GM18858 (cell line): Measurements from ENCODE around the gene KHDRBS2.
"Not testable (repeated sequence)": the region's sequence is repeated elsewhere in the genome, so short reads cannot be mapped to it uniquely, and the experiment has no call there.

Experiments
- ATAC-seq: cut with Tn5 transposase; IDR thresholded peaks from one replicate; pipeline ENCODE4 v1.9.1; 2021; ENCODE audit not compliant: unreplicated experiment

Gene KHDRBS2

DNA sequence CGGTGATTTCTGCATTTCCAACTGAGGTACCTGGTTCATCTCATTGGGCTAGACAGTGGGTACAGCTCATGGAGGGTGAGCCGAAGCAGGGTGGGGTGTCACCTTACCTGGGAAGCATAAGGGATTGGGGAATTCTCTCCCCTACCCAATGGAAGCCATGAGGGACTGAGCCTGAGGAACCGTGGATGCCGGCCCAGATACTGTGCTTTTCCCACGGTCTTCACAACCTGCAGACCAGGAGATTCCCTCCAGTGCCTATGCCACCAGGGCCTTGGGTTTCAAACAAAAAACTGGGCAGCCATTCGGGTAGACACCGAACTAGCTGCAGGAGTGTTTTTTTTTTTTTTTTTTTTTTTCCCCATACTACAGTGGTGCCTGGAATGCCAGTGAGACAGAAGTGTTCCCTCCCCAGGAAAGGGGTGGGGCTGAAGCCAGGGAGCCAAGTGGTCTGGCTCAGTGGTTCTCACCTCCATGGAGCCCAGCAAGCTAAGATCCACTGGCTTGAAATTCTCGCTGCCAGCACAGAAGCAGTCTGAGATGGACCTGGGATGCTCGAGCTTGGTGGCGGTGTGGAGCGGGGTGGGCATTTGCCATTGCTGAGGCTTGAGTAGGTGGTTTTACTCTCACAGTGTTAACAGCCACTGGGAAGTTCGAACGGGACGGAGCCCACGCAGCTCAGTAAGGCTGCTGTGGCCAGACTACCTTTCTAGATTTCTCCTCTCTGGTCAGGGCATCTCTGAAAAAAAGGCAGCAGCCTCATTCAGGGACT, 416.2 kb downstream of the KHDRBS2 start:
- ATAC-seq, result no peak

DNA sequence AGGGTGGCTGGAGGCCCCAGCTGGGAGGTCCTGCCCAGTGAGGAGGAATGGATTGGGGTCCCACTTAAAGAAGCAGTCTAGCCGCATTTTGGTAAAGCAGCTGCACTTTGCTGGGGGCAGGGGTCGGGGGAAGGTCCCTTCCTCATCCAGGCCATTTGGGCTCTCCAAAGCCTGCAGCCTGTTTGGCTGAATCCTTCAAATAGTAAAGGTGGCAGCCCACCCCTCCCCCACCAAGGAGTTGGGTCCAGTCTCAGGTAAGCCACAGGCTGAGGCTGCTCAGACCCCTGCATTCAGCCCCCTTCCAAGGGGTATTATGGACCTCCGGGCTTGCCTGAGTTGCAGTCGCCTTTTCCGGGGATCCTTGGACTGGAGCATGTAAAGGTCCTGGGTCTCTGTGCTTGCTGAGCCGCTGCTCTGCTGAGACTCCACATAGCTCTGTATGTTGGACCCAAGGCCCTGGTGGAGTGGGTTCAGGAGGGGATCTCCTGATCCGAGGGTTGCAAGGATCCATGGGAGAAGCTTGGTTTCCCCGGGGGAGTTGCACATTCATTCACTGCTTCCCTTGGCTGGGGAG, 417.4 kb downstream of the KHDRBS2 start:
- no peak for ATAC-seq

DNA sequence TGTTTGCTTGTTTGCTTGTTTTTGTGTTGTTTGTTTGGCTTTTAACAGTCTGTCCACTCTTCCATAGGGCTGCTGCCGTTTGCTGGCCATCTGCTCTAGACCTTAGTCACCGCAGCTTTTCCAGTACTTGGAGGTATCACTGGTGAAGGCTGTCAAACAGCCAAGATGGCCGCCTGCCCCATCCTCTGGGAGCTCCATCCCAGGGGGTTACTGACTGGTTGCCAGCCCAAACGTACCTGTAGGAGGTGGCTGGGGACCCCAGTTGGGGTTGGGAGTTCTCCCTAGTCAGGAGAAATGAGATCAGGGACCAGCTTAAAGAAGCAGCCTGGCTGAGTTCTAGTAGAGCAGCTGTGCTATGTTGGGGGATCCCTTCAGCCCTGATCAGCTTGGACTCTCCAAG, 418.4 kb downstream of the KHDRBS2 start:
- ATAC-seq, result no peak

DNA sequence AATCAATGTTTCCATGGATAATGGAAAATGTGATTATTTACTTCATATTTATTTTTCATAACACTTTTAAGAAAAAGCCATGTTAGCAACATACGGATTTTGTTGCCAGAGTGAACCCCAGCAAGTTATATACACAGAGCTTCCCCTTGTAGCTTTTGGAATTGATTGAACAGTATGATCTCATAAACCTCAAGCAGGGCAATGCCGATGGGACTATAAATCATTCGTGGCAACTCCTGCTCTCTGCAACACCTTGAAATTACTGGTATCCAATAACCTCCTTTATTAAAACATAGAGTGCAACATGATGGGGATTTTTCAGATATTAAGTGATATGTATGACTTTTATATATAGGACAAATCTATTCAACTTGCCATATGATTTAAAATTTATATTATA, 428.5 kb downstream of the KHDRBS2 start:
- no peak for ATAC-seq

DNA sequence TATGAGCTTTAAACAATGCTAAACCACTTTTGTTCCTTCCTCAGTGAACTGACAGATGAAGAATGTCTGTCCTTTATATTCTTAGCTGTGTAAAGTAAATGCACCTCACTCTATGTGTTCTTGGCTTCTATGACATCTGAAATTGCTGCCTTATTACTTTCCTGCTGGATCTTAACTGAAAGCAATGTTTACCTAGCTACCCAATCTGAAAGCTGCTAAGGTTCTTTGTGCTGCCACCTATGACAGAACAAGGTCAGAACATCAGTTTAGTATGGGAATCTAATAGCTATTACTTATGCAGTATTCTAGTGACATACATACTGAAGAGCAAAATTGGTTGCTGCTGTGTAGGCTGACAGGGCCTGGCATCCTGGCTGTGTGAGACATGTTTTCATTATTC, 444.1 kb downstream of the KHDRBS2 start:
- no peak for ATAC-seq

DNA sequence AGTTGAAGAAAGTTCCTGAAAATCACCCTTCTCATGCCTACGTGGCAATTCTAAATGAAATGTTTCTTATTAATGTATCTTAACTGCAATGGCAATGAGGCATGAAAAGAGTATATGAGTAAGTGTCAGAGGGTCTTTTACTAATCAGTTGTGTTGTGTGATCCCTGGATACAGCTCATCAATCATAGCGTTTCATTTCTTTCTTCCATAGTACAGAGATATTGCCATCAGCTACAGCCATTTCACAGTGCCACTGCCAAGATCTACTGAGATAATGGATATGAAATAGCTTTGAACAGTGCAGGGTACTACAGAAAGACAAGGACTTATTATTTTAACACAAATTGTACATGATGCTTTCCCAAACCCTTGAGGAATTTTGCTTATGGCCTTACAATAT, 450.8 kb downstream of the KHDRBS2 start:
- ATAC-seq, result no peak

DNA sequence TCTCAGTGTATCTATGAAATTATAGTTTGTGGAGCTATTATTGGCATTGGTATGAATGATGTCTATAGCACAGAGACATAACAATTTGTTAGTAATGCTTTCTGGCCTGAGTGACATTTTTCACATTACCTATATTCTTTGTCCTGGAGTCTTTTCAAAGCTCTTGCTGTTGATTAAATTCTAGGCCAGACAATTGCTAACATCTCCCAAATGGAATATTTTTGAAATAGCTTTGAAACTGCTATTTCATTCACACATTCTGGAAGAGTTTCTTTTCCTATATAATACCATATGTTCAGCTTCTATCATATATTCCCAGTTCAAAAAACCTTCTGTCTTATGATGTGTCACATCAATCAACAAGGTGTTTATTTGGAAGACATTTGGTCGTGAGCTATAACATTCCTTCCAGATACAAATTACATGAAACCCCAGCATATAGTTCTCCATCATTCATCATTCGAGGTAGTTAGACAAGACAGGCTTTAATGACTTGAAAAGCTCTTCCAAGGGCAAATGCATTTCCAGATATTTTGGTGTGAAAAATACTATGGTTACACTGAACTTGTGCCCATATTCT, 452.8 kb downstream of the KHDRBS2 start:
- ATAC-seq, result no peak

DNA sequence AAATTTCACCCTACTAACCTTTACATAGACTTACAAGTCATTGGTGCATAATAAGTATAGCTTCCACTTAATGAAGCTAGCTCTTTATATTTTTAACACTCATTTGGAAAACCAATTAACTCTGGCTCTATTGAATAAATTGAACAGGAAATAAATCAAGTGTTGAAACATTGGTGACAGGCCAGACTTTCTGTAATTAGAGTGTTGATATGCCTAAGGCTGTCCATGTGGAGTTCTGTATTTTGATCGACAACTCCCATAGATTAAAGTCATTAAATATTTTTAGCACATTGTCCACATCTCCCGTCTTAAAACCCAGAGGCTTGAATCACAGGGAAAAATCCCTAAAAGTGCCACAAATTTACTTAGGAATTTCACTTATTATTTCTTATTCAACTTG, 468.3 kb downstream of the KHDRBS2 start:
- ATAC-seq, result no peak

DNA sequence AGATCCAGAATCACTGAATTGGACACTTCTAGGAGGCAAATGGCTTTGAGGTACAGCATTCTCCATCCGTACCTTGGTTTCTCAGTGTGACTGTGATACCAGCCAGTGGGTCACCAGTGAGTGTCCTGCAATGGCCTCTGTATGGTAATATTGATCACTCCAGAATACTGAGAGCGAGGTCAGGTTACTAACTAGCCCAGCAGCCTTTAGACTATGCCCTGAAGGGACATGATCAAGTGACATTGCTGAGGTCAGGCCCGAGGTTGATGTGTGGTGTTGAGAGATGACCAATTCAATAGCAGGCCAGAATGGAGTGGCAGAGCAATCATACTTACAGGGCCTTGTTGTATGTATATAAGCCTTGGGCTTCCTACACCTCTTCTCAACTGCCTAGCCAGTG, 476.0 kb downstream of the KHDRBS2 start:
- ATAC-seq, result no peak

DNA sequence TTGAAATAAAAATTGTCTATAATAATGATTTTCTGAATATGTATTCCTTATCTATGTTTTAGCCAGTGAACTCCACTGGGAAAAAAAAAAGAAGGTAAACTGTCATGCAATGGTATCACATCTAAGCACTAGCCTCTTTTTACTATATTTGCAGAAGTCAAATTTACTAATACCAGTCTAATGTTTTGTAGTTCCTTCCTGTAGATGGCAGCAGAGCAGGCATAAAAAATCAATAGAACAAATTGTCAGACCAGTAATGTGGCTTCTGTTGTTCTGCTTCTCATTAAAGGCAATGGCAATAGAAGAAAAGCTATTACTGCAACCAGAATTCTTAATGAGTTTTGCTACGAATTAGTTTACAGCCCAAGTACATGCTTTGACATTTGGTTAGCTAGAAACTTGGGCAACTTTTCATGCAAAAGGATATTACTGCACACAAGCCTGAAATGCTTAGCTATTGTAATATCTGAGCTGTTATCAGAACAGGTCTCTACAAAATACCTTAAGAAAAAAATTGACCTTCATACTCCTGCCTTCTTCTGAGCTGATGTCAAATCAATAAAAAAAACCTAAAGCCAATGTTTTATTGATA, 476.9 kb downstream of the KHDRBS2 start:
- peak; percentile 76 for ATAC-seq

DNA sequence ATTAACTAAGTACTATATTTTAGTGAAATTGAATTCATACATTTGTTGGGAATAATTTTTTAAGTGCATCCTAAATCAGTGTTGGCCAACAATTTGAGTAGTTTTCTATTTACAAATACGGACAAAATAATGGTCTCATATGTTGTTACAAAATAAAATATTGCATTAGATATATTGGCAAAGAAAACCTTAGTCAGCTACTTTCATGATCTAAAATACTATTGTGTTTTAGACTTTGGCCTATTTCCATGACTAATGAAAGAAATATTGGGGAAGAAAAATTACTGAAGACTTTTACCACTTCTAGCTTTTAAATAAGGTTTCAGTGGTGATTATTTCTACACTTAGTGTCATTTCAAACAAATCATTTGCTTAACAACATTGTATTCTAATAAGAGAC, 498.0 kb downstream of the KHDRBS2 start:
- ATAC-seq, result no peak

DNA sequence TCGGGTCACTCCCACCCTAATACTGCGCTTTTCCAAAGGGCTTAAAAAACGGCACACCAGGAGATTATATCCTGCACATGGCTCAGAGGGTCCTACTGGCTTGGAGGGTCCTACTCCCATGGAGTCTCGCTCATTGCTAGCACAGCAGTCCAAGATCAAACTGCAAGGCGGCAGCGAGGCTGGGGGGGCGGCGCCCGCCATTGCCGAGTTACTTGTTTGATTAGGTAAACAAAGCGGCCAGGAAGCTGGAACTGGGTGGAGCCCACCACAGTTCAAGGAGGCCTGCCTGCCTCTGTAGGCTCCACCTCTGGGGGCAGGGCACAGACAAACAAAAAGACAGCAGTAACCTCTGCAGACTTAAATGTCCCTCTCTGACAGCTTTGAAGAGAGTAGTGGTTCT, 516.6 kb downstream of the KHDRBS2 start:
- ATAC-seq, result not testable (repeated sequence)

DNA sequence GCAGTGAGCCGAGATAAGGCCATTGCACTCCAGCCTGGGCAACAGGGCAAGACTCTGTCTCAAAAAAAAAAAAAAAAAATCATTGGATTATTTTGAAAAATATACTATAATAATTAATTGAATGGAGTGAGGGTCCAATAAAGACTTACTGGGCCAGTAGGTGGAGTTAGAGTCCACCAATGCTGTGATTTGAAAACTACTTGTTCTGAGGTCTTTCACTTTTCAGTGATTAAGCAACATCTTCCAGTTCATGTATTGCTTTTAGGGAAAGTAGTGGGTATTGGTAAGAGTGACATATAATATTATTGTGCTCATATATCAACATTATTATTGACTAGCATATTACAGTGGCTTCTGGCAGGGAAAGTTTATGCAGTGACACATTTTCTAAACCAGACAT, 530.3 kb downstream of the KHDRBS2 start:
- no peak for ATAC-seq

DNA sequence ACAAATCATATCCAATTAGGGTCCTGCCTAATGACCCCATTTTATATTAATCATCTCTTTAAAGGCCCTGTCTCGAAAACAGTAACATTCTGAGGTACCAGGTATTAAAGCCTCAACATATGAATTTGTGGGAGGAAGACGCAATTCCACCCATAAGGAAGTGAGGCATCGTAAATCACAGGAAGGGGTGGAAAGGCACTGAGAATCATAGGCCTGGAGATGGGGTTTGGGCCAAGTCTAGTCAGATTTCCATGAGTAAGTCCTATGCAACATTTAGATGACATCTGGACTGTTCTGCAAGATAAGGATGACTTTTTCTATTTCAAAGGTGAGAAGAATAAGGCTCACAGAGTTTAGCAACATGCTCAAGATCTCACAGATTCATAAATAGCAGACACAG, 534.0 kb downstream of the KHDRBS2 start:
- ATAC-seq, result no peak

DNA sequence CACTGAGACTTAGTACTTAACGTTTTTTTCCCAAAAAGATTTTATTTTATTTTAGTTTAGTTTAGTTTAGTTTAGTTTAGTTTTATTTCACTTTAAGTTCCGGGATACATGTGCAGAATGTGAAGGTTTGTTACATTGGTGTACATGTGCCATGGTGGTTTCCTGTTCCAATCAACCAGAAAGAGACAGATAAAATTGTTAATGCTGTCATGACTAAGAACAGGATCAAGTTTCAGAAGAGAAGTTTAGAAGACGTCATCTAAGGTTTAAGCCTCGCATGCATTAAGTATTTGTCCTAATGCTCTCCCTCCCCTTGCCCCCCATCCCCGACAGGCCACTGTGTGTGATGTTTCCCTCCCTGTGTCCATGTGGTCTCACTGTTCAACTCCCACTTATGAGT, 540.0 kb downstream of the KHDRBS2 start:
- ATAC-seq, result no peak

DNA sequence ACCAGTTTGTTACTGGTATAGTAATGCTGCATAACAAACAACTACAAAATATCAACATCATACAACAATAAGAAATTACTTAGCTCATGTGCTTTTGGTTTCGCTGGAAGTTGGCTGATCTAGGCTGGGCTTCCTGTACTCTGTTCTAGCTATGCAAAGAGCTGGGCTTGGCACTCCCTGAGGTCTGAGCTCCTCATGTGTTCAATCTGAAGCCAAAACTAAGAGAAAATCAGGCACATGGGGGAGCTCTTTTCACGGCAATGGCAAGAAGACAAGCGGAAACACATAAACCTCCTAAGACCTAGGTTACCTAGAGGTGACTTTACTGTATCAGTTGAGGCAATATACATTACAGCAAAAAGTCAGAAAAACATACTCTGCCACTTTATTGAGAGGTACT, 574.2 kb downstream of the KHDRBS2 start:
- no peak for ATAC-seq

DNA sequence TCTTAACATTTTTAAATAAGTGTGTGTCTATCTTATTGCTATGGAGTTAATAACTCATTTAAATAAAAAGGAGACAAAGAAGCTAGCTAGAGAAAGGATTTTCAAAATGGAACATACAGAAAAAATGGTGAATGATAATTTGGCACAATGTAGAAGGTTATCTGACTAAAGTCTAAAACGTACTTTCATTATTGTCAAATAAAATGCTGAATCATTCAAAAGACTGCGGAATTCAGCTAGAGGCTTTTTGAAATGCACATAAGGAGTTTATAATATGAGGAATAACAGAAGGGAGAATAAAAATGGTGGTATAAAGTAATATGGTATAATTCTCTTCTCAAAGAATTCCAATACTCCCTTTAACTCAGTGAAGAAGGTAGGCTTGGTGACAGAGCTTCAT, 597.9 kb downstream of the KHDRBS2 start:
- no peak for ATAC-seq

DNA sequence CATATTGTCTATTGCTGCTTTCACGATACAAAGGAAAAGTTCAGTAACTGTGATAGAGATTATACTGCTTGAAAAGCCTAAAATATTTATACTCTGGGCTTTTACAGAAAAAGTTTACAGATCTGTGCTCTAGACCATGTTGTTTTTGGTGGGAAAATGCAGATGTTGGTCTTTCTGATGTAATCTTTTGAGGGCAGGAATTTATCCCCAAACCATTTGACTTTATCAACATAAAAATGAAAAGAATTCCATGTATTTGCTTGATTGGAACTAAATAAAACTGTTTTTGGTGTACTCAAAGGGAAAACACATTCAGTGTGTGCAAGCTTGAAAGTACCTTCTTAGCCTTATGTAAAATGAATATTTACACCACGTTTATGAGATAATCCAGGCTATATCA, 603.5 kb downstream of the KHDRBS2 start:
- ATAC-seq, result no peak

DNA sequence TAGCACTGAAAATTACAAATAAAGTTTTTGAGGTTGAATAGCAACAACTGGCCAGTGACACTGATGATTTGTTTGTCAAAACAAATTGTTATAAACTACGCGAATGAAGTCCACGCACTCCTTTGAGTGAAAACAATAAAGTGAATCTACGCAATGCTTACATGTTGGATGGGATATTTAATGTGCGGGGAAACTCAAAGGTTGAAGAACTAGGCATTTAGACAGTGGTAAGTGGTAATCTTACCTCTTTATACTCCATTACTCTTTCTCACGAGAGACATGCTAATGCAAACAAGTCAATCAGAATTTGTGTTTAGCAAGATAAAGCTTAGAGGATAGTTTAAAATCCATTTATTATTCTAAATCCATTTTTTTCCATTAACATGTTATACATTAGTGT, 606.4 kb downstream of the KHDRBS2 start:
- no peak for ATAC-seq

DNA sequence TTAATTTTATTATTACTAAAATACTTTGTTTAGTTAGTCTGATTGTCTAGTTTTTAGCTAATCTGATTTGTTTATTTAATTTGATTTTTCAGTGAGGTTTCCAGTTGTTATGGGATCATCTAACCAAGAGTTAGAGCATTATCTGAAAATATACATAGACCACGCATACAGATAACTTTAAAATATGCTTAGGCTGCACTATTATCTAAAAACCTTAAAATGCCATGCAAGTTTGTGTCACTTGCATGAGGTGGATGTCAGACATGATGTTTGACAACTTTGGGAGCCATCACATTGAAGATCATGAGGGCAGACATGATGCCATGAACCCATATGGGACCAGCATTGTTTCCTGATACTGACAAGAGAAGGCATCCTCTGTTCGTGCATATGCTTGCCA, 610.3 kb downstream of the KHDRBS2 start:
- ATAC-seq, result no peak

DNA sequence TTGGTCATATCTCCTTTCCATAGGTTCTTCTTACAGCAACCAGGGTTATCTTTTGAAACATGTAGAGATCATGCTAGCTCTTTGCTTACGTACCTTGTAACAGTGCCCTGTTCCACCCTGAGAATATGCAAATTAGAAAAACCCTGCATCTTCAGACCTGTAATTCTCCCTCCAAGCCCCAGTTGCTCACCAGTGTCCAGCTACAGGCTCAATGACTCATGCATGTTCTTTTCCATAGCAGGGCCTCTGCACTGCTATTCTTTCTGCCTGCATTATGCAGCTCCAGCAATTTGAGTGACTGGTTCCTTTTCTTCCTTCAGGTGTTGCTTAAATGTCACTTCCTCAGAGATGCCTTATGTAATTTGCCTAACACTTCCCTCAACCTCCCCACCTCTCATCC, 636.2 kb downstream of the KHDRBS2 start:
- ATAC-seq, result no peak

DNA sequence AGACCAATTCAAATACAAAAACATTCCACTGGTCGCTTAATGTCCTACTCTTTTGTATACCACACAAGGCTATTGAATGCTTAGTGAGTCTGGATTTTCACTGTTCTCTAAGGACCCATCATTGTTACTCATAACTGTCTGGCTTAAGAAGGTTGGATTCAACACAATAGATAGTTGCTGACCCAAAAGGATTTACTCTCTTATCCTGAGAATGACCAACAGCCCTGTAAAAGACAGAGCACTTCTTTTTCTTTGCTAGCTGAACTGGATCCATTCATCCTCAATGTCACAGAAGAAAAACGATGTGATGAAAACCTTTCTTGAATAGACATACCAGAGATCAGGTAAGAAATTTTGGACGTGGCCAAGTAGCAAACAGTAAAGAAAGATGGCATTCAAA, 645.6 kb downstream of the KHDRBS2 start:
- ATAC-seq, result no peak
